ENCODE measurements around the gene ASF1B. TPM values are rescaled to one million over a fixed set of nuclear protein-coding genes. Genes with fewer than 3 reads are reported as not detected.
"Not testable (repeated sequence)": the region's sequence is repeated elsewhere in the genome, so short reads cannot be mapped to it uniquely, and the experiment has no call there.

The ASF1B gene
- total RNA-seq = 3.6 TPM

GRCh38 chr19:14136509-14137281, at the start of gene ASF1B:
ASF1B (minus strand) TSS chr19:14136589; CDS start chr19:14136456, 133 bp downstream.
- peak; percentile 100 for DNase-seq

- not testable (repeated sequence) for DNase-seq
Measured at GRCh38 chr19:14185691-14186090, 49.3 kb upstream of the ASF1B start.

GRCh38 chr19:14185158-14185557, 48.8 kb upstream of the ASF1B start:
- no peak for DNase-seq

GRCh38 chr19:14183741-14184350, 47.5 kb upstream of the ASF1B start:
- no peak for DNase-seq

GRCh38 chr19:14182476-14182875, 46.1 kb upstream of the ASF1B start:
- DNase-seq = no peak

GRCh38 chr19:14181906-14182305, 45.5 kb upstream of the ASF1B start:
- no peak for DNase-seq

- not testable (repeated sequence) for DNase-seq
Measured at GRCh38 chr19:14181199-14181598, 44.8 kb upstream of the ASF1B start.

- DNase-seq = no peak
Measured at GRCh38 chr19:14177496-14178074, 41.2 kb upstream of the ASF1B start.

GRCh38 chr19:14175351-14175792, 39.0 kb upstream of the ASF1B start:
- DNase-seq = no peak

- DNase-seq = no peak
Measured at GRCh38 chr19:14174883-14175282, 38.5 kb upstream of the ASF1B start.

GRCh38 chr19:14168993-14169392, 32.6 kb upstream of the ASF1B start:
- DNase-seq = no peak

GRCh38 chr19:14168259-14168972, 32.0 kb upstream of the ASF1B start:
- DNase-seq = no peak

- no peak for DNase-seq
Measured at GRCh38 chr19:14167576-14168138, 31.3 kb upstream of the ASF1B start.

GRCh38 chr19:14166999-14167575, 30.7 kb upstream of the ASF1B start:
- no peak for DNase-seq

- no peak for DNase-seq
Measured at GRCh38 chr19:14165990-14166830, 29.8 kb upstream of the ASF1B start.

GRCh38 chr19:14164724-14165493, 28.5 kb upstream of the ASF1B start:
- DNase-seq = no peak

GRCh38 chr19:14164082-14164481, 27.7 kb upstream of the ASF1B start:
- DNase-seq = no peak

- DNase-seq = no peak
Measured at GRCh38 chr19:14162871-14163297, 26.5 kb upstream of the ASF1B start.

- DNase-seq = no peak
Measured at GRCh38 chr19:14161305-14161704, 24.9 kb upstream of the ASF1B start.

- DNase-seq = no peak
Measured at GRCh38 chr19:14160017-14160703, 23.8 kb upstream of the ASF1B start.
